Left lung (tissue), 10 donors: ENCODE results near the gene HS6ST2. TPM values are rescaled to one million over a fixed set of nuclear protein-coding genes. Genes with fewer than 3 reads are reported as not detected.

Experiments used
- ATAC-seq: fragments of 200-7000 bp; cut with Tn5 transposase; one replicate; pipeline ENCODE4 v1.9.1; 2020; ENCODE audit warnings: moderate library complexity
- DNase-seq, 4 donors: peaks; one replicate each; pipeline ENCODE4 v3.0.0-alpha.2; 2013 to 2020
- H3K27ac ChIP-seq, 2 donors: fragments of 200-600 bp; sonication (generic) in 1 of 2; one replicate each; pipeline versions ENCODE4 v1.5.0 to v1.8.0; 2020 to 2021
- H3K27me3 ChIP-seq, 2 donors: fragments of 200-600 bp; sonication (generic) in 1 of 2; one replicate each; pipeline versions ENCODE4 v1.5.0 to v1.8.0; 2020 to 2021
- H3K36me3 ChIP-seq, 2 donors: fragments of 200-600 bp; sonication (generic) in 1 of 2; one replicate each; pipeline versions ENCODE4 v1.5.0 to v1.8.0; 2020 to 2021
- H3K4me1 ChIP-seq, 2 donors: fragments of 200-600 bp; one replicate each; pipeline ENCODE4 v1.8.0; 2021
- H3K4me3 ChIP-seq, 2 donors: fragments of 200-600 bp; sonication (generic) in 1 of 2; one replicate each; pipeline versions ENCODE4 v1.5.0 to v1.8.0; 2020 to 2021; ENCODE audit warnings: mild to moderate bottlenecking in 1 of 2
- H3K9me3 ChIP-seq, 2 donors: fragments of 200-600 bp; sonication (generic) in 1 of 2; one replicate each; pipeline versions ENCODE4 v1.5.0 to v1.8.0; 2020 to 2021
- CTCF ChIP-seq, 2 donors: fragments of 200-600 bp; sonication (generic) in 1 of 2; IDR thresholded peaks; one replicate each; pipeline versions ENCODE4 v1.5.0 to v1.8.0; 2021; ENCODE audit warnings: antibody characterized with exemption in 2 of 2
- intact Hi-C, 2 donors: fragments of 100-400 bp; cut with DNase I; formaldehyde crosslinking; loops; one replicate each; pipeline versions ENCODE4 v1.11.2 to v1.14.2; 2022
- polyA plus RNA-seq, 6 donors: library from polyadenylated mRNA; unstranded; fragments of 120-200 nt; gene quantifications; one replicate each; pipeline ENCODE4 v1.2.1, GENCODE V29; 2013; ENCODE audit not compliant: insufficient read length in 6 of 6
- total RNA-seq, 2 donors: library from RNA; stranded (reverse); fragmentation: NEBNext Ultra II Directional; extraction: Animal tissue kit (Norgen Biotek cat#: 25700); gene quantifications; one replicate each; pipeline ENCODE4 v1.2.1, GENCODE V29; 2021
- donor health status: DM: no; HTN: yes; CAD: no.
- donor health status: DM: no; HTN: no; CAD: no.

Gene HS6ST2
- total and polyA plus RNA-seq, 8 donors, result 1.0 to 22.9 (median 15.2) TPM

DNA sequence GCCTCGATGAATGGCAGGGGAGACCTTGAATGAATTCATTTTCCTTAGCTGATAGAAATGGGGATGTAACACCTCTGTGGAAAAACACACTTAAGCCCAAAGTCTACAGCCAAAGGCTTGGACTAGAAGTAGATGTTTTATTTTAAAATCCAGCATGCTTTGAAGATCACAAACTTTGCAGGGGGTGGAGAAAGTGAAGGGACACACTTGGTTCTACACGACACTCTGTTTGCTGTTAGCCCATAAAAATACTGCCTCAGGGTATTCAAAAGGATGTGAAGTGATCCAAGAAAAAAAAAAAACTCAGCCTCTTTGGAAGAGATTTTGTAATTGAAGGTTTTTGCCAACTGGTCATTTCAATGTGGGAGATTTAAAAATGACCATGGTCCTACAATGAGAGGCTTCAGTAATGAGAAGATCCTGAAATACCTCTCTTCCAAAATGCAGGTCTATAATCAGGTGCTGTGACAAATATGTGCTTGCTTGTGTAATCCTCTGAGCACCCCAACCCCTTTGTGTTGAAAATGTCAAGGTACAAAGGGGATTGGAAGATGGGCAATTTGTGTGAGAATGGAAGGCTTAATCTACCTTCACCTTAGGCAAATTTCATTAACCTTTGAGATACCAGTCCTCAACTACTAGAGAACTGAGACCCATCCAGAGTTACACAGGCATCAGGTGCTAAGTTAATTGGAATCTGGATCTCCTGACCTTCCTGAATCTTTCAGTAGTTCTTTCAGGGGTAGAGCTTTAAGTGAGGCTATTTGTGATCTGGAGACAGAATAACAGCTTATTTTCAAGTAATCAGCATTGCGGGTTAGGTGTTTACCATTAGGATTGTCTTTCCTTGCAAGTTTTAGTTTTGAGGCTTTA is 82.5 kb downstream of the HS6ST2 start:
- no peak for TF ChIP-seq CTCF (IDR thresholded peaks at IDR 0.05)
- ATAC-seq (no peak), DNase-seq (peak in 2 of 4 donors; percentile 16 to 30)
- Histone ChIP-seq H3K36me3 (no peaks in the 10 kb centered on the region), H3K4me1 (no peaks in the 10 kb centered on the region), H3K9me3 (no peaks in the 10 kb centered on the region), H3K4me3 (no peak overlapping the region), H3K27ac (no peak overlapping the region), H3K27me3 (no peaks in the 10 kb centered on the region)
- intact Hi-C loops, result no loop called here

GRCh38 chrX:132862562-132862961 is 95.9 kb downstream of the HS6ST2 start:
- no peak for TF ChIP-seq CTCF (IDR thresholded peaks at IDR 0.05)
- intact Hi-C loops, result no loop called here

DNA sequence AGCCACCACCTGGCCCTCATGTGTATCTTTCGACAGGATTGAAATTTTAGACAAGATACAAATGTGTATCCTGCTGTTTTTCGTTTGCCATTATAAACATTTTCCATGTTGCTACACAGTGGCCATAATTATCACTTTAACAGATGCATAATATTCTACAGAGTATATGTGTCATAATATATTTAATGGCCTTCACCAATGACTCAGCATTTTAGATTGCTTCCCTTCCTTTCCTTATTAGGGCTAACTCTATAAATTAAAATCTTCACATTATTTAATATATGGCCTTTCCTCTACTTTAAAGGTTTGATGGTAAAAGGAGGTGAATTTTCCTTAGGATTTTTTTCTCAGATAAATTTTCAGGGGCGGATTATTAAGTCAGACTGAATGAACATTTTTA is 97.4 kb downstream of the HS6ST2 start:
- Histone ChIP-seq H3K27ac (no peak overlapping the region), H3K27me3 (no peaks in the 10 kb centered on the region), H3K9me3 (no peaks in the 10 kb centered on the region), H3K36me3 (no peaks in the 10 kb centered on the region), H3K4me1 (no peaks in the 10 kb centered on the region), H3K4me3 (no peak overlapping the region)
- no peak for TF ChIP-seq CTCF (IDR thresholded peaks at IDR 0.05)
- no peak for DNase-seq
- intact Hi-C loops, result no loop called here
- no peak for ATAC-seq

More at GRCh38 chrX:132862562-132862961, 95.9 kb downstream of the HS6ST2 start:
- Histone ChIP-seq H3K27ac (no peak overlapping the region), H3K36me3 (no peaks in the 10 kb centered on the region), H3K27me3 (no peaks in the 10 kb centered on the region), H3K4me1 (no peaks in the 10 kb centered on the region), H3K9me3 (no peaks in the 10 kb centered on the region), H3K4me3 (no peak overlapping the region)
- no peak for ATAC-seq
- no peak for DNase-seq

GRCh38 chrX:132860200-132860599 is 98.2 kb downstream of the HS6ST2 start:
- no peaks in the 10 kb centered on the region for H3K9me3 ChIP-seq
- no peaks in the 10 kb centered on the region for H3K27me3 ChIP-seq
- DNase-seq (no peak), ATAC-seq (no peak)
- no peak overlapping the region for H3K27ac ChIP-seq
- H3K4me3 ChIP-seq, result no peak overlapping the region
- TF ChIP-seq CTCF (IDR thresholded peaks at IDR 0.05), result no peak
- intact Hi-C loops, result no loop called here
- H3K36me3 ChIP-seq, result no peaks in the 10 kb centered on the region
- no peaks in the 10 kb centered on the region for H3K4me1 ChIP-seq

DNA sequence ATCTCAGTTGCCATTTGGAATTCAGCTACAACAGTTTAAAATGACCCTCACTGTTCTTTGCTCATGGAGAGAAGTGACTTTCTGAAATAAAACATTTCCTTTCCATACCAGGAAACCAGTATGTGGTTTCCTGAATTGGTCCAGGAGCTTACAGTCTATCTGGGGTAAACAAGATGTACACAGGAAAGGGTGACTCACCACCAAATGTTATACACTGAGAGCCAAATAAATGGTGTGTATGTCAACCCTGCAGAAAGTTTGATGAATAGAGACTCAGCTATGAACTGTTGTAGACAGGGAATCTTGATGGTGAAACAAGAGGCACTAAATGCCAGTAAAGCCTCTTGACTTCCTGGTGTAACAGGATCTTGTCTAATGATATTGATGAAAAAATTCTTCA is 100.4 kb downstream of the HS6ST2 start:
- H3K4me3 ChIP-seq, result no peak overlapping the region
- no peak for TF ChIP-seq CTCF (IDR thresholded peaks at IDR 0.05)

More for the DNA sequence above, 100.4 kb downstream of the HS6ST2 start:
- Histone ChIP-seq H3K9me3 (no peaks in the 10 kb centered on the region), H3K27me3 (no peaks in the 10 kb centered on the region), H3K27ac (no peak overlapping the region), H3K4me1 (no peaks in the 10 kb centered on the region), H3K36me3 (no peaks in the 10 kb centered on the region)
- DNase-seq (no peak), ATAC-seq (no peak)
- intact Hi-C loops, result no loop called here
